Bone marrow (tissue), 2 donors: ENCODE results near the gene GRIA1.

Experiments
- DNase-seq, 2 donors: peaks; one replicate each; lab custom pipeline; 2025; lab: John Stamatoyannopoulos, UW

The GRIA1 gene

GRCh38 chr5:153613144-153613543 is 122.7 kb downstream of the GRIA1 start:
- DNase-seq: no peak

DNA sequence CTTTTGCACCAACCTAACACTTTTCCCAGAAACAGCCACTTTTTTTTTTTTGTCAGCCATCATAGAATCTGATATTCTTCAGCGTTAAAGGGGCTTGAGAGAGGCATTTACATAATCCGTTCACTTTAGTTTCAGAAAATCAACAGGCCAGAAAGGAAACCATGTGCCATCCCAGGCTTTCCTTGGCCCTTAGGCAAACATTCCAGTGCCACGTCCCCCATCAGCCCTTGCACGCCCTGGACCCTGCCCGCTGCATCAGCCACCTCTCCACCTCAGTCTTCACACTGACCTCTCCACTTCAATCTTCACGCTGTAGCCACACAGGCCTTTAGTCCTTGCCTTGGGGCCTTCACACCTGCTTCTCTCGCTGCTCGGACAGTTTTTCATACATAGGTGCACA is 123.2 kb downstream of the GRIA1 start:
- DNase-seq: no peak

GRCh38 chr5:153617190-153617589 is 126.7 kb downstream of the GRIA1 start:
- DNase-seq: no peak

DNA sequence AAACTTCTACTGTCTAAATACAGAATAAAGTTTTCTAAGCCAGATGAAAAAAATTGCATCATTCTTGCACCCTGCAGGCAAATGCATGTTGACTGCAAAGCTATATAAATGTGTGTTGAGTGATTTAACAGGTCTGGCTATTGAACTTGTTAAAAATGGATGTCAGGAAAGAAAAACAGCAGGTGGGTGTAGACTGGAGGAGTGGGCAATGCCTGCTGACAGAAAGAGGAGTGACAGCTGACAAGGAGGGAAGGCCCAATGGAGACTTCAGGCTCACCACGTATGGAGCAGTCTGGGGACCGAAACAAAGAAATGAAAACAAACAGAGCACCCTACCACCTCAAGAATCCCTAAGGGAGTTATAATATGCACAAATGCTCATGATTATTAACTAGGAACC is 127.8 kb downstream of the GRIA1 start:
- no peak for DNase-seq

GRCh38 chr5:153618867-153619266 is 128.4 kb downstream of the GRIA1 start:
- no peak for DNase-seq

DNA sequence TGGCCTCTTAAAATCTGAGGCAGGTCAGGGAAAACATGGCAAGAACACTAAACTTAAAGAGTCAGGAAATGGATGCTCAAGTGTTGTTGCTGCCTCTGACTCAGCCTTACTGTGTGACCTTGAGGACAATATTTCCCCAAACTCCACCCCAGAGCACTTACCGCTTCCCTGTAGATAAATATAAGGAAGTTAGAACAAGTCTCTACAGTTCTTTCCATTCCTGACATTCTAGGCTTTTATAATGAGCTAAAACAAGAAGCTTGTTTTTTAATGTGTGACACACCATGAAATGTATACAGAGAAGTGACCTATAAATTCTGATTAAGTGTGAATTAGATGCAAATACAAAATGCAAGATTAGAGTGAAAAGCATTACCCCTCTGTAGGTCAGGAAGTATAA is 129.3 kb downstream of the GRIA1 start:
- no peak for DNase-seq

GRCh38 chr5:153623124-153623523 is 132.7 kb downstream of the GRIA1 start:
- DNase-seq: no peak

- DNase-seq: no peak
Observed at GRCh38 chr5:153623751-153624450, 133.4 kb downstream of the GRIA1 start.

GRCh38 chr5:153624451-153624765 is 133.9 kb downstream of the GRIA1 start:
- DNase-seq: no peak

- no peak for DNase-seq
Observed at GRCh38 chr5:153625826-153626354, 135.4 kb downstream of the GRIA1 start.

DNA sequence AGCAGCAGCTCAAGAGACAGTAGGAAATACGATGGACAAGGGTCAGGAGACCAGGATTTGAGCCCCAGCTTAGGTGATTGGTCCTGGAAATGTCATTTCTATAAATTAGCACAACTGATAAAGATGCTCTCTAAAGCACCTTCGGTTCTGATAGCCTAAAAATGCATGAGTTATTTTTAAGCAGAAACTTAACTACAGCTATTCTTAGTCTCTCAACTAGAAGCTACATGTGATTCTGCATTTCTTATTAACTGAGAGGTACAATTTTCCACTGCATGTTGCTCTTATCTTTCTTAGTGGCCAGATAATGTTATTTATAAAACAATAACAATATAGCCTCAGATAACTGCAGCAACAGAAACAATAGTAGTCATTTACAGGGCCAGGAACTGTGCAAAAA is 136.4 kb downstream of the GRIA1 start:
- DNase-seq: no peak

GRCh38 chr5:153629027-153629895 is 138.8 kb downstream of the GRIA1 start:
- DNase-seq: no peak

DNA sequence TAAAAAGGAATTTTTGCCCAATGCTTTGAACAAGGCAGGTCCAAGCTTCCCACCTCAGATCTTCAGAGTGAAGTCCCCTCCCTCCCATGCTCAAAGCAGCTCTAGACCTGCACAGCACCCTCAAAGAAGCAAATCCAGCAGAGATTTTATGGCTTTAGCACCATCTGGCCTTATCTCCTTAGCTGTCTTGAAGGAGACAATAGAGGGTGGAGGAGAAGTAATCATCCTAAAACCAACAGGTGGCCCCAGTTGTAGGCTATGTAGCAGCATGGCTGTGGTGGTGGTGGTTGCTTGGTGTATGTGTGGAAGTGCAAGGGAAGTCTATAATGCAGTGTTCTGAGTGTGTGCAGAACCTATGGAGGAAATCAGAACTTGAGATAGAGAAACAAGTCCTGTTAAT is 140.1 kb downstream of the GRIA1 start:
- DNase-seq: no peak

- no peak for DNase-seq
Observed at GRCh38 chr5:153632748-153633290, 142.3 kb downstream of the GRIA1 start.

DNA sequence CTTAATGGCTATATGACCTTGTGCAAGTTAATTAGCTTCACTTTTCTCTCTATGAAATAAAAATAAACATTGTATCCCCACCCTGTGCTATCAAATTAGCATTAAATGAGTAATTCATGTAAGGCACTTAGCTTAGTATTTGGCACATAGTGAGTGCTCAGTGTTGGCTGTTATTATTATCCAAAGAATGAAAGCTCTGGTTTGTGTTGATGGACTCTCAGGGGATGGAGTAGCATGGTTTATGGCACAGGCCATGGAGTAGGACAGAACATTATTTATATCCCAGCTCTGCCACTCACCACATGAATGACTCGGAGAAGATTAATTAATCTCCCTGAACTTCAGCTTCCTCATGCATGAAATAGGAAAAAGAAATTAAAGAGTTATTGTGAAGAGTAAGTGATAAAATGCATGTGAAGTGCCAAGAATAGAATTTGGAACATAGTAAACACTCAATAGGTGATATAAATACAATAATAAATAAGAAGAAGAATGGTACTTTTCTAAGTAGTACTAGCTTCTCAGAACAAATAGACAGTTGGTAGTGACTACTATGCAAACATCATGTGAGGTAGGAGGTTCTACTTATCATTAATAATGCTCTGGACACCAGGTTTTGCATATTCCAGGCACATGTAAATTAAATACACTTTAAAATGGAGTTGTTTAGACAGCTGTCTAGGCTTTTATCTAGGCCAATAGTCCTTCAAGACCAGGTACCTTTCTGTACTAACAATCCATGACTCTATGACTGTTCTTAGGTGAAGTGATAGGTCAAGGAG is 146.4 kb downstream of the GRIA1 start:
- DNase-seq: no peak

- DNase-seq: no peak
Observed at GRCh38 chr5:153640293-153640692, 149.8 kb downstream of the GRIA1 start.

DNA sequence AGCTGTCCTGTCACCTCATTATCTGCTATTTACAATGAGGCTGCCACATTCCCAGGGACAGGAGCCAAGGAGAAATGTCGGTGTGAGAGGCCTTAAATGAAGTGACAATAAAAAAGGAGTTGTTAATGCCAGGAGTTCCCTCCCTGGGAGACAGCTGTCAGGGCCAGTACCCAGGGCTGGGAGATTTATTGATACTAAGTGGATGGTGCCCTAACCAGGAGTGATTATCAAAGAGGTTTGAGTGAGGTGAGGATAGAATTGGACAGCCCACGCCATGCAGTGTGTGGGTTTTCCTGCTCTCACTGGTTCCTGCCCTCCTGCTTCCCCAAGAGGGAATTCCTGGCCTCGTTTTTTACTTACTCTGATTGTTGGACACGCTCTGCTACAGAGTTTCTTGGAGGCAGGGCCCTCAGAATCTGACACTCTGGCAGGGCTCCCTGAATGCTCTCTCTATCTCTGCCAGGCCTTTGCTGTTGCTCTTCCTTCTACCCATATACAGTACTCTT is 150.8 kb downstream of the GRIA1 start:
- DNase-seq: no peak

- no peak for DNase-seq
Observed at GRCh38 chr5:153654504-153655200, 164.2 kb downstream of the GRIA1 start.

- DNase-seq: no peak
Observed at GRCh38 chr5:153655201-153655510, 164.7 kb downstream of the GRIA1 start.

DNA sequence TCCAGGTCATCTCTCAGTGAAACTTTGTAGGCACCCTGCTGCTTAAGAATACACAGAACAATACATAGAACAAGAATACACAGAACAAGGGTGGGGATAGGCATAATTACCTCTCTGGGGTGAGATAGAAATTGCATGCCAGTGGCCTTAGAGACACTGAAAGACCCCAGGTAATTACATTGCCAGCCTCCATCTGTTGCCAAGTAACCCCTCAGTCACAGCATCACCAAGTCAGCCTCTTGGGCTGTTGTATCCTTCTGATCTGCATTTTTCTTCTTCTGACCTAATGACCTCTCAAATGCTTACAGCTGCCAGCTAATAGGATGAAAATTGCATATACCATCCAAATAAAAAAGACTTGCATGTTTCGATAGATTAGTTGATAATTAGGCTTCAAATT is 167.7 kb downstream of the GRIA1 start:
- no peak for DNase-seq

GRCh38 chr5:153658606-153659005 is 168.1 kb downstream of the GRIA1 start:
- no peak for DNase-seq
